Panc1 (cell line): ENCODE data around the gene SH3BP2. TPM values are rescaled to one million over a fixed set of nuclear protein-coding genes. Genes with fewer than 3 reads are reported as not detected.

Experiments used
- ATAC-seq: fragments of 200-7000 bp; cut with Tn5 transposase; 2 replicates; pipeline ENCODE4 v1.9.1; 2020; ENCODE audit warnings: mild to moderate bottlenecking, moderate library complexity
- BruUV-seq: library from RNA; stranded (reverse); fragments of 400-500 nt; replicated peaks from 2 replicates; lab custom pipeline; 2021; lab: Mats Ljungman, UMichigan
- CTCF ChIA-PET: fragments of 300-600 bp; sonication (Branson Sonifier 250); formaldehyde crosslinking; loops from one replicate; lab custom pipeline; 2022; ENCODE audit warnings: antibody characterized with exemption; lab: Charles Lee
- POLR2A ChIA-PET: fragments of 300-600 bp; sonication (Branson Sonifier 250); formaldehyde crosslinking; loops from one replicate; lab custom pipeline; 2022; ENCODE audit warnings: antibody characterized with exemption; lab: Charles Lee
- DNase-seq: peaks from one replicate; pipeline ENCODE4 v3.0.0-alpha.2; 2010; ENCODE audit warnings: low read depth, low spot score
- H3K27ac ChIP-seq: 2 replicates; pipeline ENCODE4 v1.5.1; 2011; ENCODE audit warnings: mild to moderate bottlenecking, low read length, inconsistent platforms
- H3K27me3 ChIP-seq: fragments of 200-500 bp; sonication (Bioruptor generic); 2 replicates; pipeline ENCODE4 v1.6.0; 2014; ENCODE audit warnings: low read length, inconsistent platforms; ENCODE audit not compliant: control insufficient read depth, insufficient read depth
- H3K36me3 ChIP-seq: fragments of 200-500 bp; sonication (Bioruptor generic); 2 replicates; pipeline ENCODE4 v1.5.1; 2014; ENCODE audit warnings: inconsistent platforms, mild to moderate bottlenecking, low read length, moderate library complexity; ENCODE audit not compliant: control insufficient read depth, insufficient read depth
- H3K4me1 ChIP-seq: 2 replicates; pipeline ENCODE4 v1.5.1; 2011; ENCODE audit warnings: inconsistent platforms, mild to moderate bottlenecking, low read length, moderate library complexity; ENCODE audit not compliant: control insufficient read depth, insufficient read depth
- H3K4me3 ChIP-seq, 2 experiments: 2 replicates each; pipeline ENCODE4 v1.5.1; 2011 to 2012; ENCODE audit warnings: low read depth in 2 of 2, low read length in 2 of 2, mild to moderate bottlenecking in 2 of 2, inconsistent platforms in 1 of 2, moderate library complexity in 1 of 2
- H3K9me3 ChIP-seq: fragments of 200-500 bp; sonication (Bioruptor generic); 2 replicates; pipeline ENCODE4 v1.5.1; 2014; ENCODE audit warnings: low read depth, mild to moderate bottlenecking, inconsistent platforms, low read length, moderate library complexity; ENCODE audit not compliant: control insufficient read depth, insufficient read depth
- CTCF ChIP-seq: fragments of 450-650 bp; IDR thresholded peaks from 2 replicates; pipeline ENCODE4 v1.5.1; 2017; ENCODE audit warnings: mild to moderate bottlenecking
- POLR2AphosphoS5 ChIP-seq: IDR thresholded peaks from 2 replicates; pipeline ENCODE4 v1.6.1; 2012; ENCODE audit warnings: mild to moderate bottlenecking, low read depth, low read length, moderate library complexity
- REST ChIP-seq, 2 experiments: IDR thresholded peaks; 2 replicates each; pipeline ENCODE4 v1.6.1; 2011 to 2012; ENCODE audit warnings: low read depth in 2 of 2, control low read depth in 1 of 2, low read length in 1 of 2, mild to moderate bottlenecking in 1 of 2, moderate library complexity in 1 of 2; ENCODE audit not compliant: insufficient read depth in 1 of 2
- SIN3A ChIP-seq: IDR thresholded peaks from 2 replicates; pipeline ENCODE4 v1.6.1; 2012; ENCODE audit warnings: low read depth, mild to moderate bottlenecking, low read length, moderate library complexity, borderline replicate concordance; ENCODE audit not compliant: insufficient read depth
- TCF7L2 ChIP-seq: IDR thresholded peaks from 2 replicates; pipeline ENCODE4 v1.6.1; 2011; ENCODE audit warnings: mild to moderate bottlenecking, low read depth, low read length, inconsistent platforms
- in situ Hi-C: cut with HindIII; loops from 2 replicates; pipeline ENCODE4 v1.10.0; 2016; ENCODE audit warnings: low sequenced_read_pairs, low pct_unique_long_range_greater_than_20kb
- intact Hi-C: fragments of 100-400 bp; cut with micrococcal nuclease; formaldehyde crosslinking; loops from one replicate; pipeline ENCODE4 v1.10.0; 2022; ENCODE audit not compliant: unreplicated experiment
- total RNA-seq: library from RNA; stranded (reverse); gene quantifications from one replicate; pipeline ENCODE4 v1.2.1, GENCODE V29; 2021; ENCODE audit not compliant: unreplicated experiment

Gene SH3BP2
- total RNA-seq, 1 experiment from 2014 or later: 93.4 TPM

GRCh38 chr4:2802618-2803531 lies 10.0 kb downstream of the SH3BP2 start:
- intact Hi-C loops (no loop called here), in situ Hi-C loops (no loop called here)
- peak overlapping the region; percentile 39; the same call in 1 of the 2 replicates for H3K27ac ChIP-seq
- no peak for ATAC-seq
- TF ChIP-seq REST (IDR thresholded peaks at IDR 0.05; ENCODE audit: insufficient read depth in 1 of 2, low read depth in 2 of 2, low read length in 1 of 2) (no peak), CTCF (no peak), SIN3A (no peak), POLR2AphosphoS5 (no peak), TCF7L2 (no peak)
- BruUV-seq: no TSS peak
- no peak for DNase-seq
- POLR2A ChIA-PET: no interaction called here
- CTCF ChIA-PET: no interaction called here
- H3K36me3 ChIP-seq: no peaks in the 10 kb centered on the region
- H3K4me3 ChIP-seq: no peak overlapping the region
- no peaks in the 10 kb centered on the region for H3K9me3 ChIP-seq
- H3K27me3 ChIP-seq: no peaks in the 10 kb centered on the region
- H3K4me1 ChIP-seq: peaks cover 56% of the 10 kb centered on the region

- H3K4me1 ChIP-seq: peaks cover 51% of the 10 kb centered on the region
Observed at GRCh38 chr4:2803624-2804448, 11.0 kb downstream of the SH3BP2 start.

More at GRCh38 chr4:2803624-2804448, 11.0 kb downstream of the SH3BP2 start:
- TF ChIP-seq TCF7L2: no peak
- in situ Hi-C loops: no loop called here
- H3K27ac ChIP-seq: peak overlapping the region; percentile 7; the same call in 1 of the 2 replicates
- ATAC-seq (0 out of 2 replicates have a peak, but pooled peaks have one; percentile 14), DNase-seq (no peak)
- no peaks in the 10 kb centered on the region for H3K27me3 ChIP-seq
- no peaks in the 10 kb centered on the region for H3K9me3 ChIP-seq
- no peaks in the 10 kb centered on the region for H3K36me3 ChIP-seq
- H3K4me3 ChIP-seq: no peak overlapping the region
- ChIA-PET CTCF (no interaction called here), POLR2A (no interaction called here)
- intact Hi-C loops: no loop called here
- no TSS peak for BruUV-seq
